ENCODE data around the gene CLEC3B. TPM values are rescaled to one million over a fixed set of nuclear protein-coding genes. Genes with fewer than 3 reads are reported as not detected.
A peak's percentile ranks its signal among the peaks of the same experiment; 100 is the strongest.

CLEC3B gene
- total and polyA plus RNA-seq, 11 donors = 34.8 to 205 (median 73.6) TPM

DNA sequence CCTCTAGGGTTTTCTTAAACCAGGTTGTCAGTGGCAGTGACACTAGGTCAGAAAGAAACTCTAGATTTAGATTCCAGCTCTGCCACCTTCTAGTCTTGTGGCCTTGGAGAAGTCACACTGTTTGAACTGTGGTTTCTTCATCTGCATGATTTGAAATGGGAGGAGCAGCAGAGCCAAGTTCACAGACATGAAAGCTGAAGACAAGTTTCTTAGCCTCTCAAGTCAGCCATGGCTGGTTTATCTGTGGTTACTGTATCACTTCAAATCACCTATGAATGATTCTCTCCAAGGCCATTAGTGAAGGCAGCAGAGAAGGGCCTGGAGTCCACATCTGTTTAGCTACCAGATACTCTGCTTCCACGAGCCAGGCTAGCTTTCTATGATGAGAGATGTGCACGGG, 15.6 kb downstream of the CLEC3B start:
- TF ChIP-seq, protein P1, sequence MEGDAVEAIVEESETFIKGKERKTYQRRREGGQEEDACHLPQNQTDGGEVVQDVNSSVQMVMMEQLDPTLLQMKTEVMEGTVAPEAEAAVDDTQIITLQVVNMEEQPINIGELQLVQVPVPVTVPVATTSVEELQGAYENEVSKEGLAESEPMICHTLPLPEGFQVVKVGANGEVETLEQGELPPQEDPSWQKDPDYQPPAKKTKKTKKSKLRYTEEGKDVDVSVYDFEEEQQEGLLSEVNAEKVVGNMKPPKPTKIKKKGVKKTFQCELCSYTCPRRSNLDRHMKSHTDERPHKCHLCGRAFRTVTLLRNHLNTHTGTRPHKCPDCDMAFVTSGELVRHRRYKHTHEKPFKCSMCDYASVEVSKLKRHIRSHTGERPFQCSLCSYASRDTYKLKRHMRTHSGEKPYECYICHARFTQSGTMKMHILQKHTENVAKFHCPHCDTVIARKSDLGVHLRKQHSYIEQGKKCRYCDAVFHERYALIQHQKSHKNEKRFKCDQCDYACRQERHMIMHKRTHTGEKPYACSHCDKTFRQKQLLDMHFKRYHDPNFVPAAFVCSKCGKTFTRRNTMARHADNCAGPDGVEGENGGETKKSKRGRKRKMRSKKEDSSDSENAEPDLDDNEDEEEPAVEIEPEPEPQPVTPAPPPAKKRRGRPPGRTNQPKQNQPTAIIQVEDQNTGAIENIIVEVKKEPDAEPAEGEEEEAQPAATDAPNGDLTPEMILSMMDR (IDR thresholded peaks at IDR 0.05) = no peak
- TF ChIP-seq POLR2A (IDR thresholded peaks at IDR 0.05) = no peak
- peaks cover 0 to 4% (median 0%) of the 10 kb centered on the region in 9 donors for H3K36me3 ChIP-seq
- 79 to 87% (median 87%) methylated on average over 2 of the region's 2 CpGs for WGBS, 4 donors
- ATAC-seq (no peak), DNase-seq (no peak)
- no peak overlapping the region for H3K4me3 ChIP-seq
- H3K27ac ChIP-seq = peak overlapping the region in 1 of 12 donors; percentile 35
- intact Hi-C loops (cut with DNase I) = loop anchor here in 7 of 10 donors (1.0 to 10.0 kb wide), 5 partner anchors 167 to 623 kb away; no protein-coding TSS in a partner anchor
- peaks cover 0 to 55% (median 7%) of the 10 kb centered on the region in 12 donors for H3K4me1 ChIP-seq
- no peaks in the 10 kb centered on the region for H3K9me3 ChIP-seq
- H3K27me3 ChIP-seq = no peaks in the 10 kb centered on the region

DNA sequence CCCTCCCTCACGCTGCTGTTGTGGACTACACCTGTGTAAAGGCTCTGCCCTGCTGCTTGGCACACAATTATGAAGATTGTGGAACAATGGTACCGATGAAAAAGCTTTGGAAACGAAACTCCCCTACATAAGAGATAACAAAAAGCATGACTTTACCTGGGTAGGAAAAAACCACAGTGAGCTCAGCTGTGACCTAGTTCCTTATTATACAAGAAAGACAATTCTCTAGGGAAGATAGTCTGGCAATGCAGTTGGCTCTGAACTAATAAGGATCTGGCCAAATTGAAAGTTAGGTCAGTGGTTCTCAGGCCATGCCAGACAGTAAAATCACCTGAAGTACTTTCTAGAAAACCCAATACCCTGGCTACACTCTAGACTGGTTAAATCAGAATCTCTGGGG, 16.1 kb downstream of the CLEC3B start:
- Histone ChIP-seq H3K9me3 (no peaks in the 10 kb centered on the region), H3K27me3 (no peaks in the 10 kb centered on the region), H3K4me1 (peaks cover 0 to 50% (median 3%) of the 10 kb centered on the region in 12 donors), H3K4me3 (no peak overlapping the region), H3K27ac (no peak overlapping the region), H3K36me3 (peaks cover 0 to 4% (median 0%) of the 10 kb centered on the region in 9 donors)
- no peak for TF ChIP-seq POLR2A (IDR thresholded peaks at IDR 0.05)
- TF ChIP-seq, protein P1 (IDR thresholded peaks at IDR 0.05) = no peak
- ATAC-seq (no peak), DNase-seq (no peak)
- 78 to 88% (median 83%) methylated on average over 3 of the region's 3 CpGs for WGBS, 4 donors
- intact Hi-C loops (cut with DNase I) = loop anchor here in 5 of 10 donors (2.0 to 10.0 kb wide), 3 partner anchors 169 to 623 kb away; no protein-coding TSS in a partner anchor

DNA sequence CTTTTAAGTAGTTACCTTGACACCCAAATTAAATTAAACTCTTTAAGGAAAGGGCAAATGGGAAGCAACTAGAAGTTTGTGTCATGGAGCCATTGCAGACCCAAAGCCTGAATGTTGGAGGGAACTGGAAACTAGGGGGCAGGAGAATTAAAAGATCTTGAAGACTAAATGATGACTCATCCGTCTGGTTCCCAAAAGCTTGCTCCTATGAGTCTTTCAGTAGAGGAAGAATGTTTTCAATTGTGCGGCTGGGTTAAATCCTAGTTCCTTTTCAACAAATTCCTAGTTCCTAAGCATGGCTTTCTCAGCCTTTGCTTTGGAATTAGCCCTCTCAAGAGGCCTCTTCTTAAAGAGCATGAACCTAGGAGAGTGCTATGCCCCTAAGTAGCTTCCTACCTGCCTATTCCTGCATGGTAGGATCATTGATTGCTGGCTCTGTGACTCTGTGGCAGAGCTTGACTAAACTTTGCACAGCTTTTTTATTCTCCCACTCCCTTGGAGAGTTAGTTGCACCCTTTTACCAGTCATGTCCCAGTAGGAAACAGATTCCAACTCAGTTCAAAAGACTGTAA, 17.7 kb downstream of the CLEC3B start:
- Histone ChIP-seq H3K4me3 (no peak overlapping the region), H3K27ac (peak overlapping the region in 1 of 12 donors; percentile 85), H3K9me3 (no peaks in the 10 kb centered on the region), H3K36me3 (no peaks in the 10 kb centered on the region), H3K4me1 (peaks cover 0 to 46% (median 0%) of the 10 kb centered on the region in 12 donors), H3K27me3 (no peaks in the 10 kb centered on the region)
- WGBS, 4 donors = 68 to 84% (median 73%) methylated on average over 2 of the region's 2 CpGs
- TF ChIP-seq, protein P1 (IDR thresholded peaks at IDR 0.05) = no peak
- TF ChIP-seq POLR2A (IDR thresholded peaks at IDR 0.05) = no peak
- intact Hi-C loops (cut with DNase I) = loop anchor here in 5 of 10 donors (2.0 to 10.0 kb wide), 3 partner anchors 167 to 621 kb away; no protein-coding TSS in a partner anchor
- ATAC-seq = peak in 2 of 4 donors; percentile 45 to 55
- no peak for DNase-seq

DNA sequence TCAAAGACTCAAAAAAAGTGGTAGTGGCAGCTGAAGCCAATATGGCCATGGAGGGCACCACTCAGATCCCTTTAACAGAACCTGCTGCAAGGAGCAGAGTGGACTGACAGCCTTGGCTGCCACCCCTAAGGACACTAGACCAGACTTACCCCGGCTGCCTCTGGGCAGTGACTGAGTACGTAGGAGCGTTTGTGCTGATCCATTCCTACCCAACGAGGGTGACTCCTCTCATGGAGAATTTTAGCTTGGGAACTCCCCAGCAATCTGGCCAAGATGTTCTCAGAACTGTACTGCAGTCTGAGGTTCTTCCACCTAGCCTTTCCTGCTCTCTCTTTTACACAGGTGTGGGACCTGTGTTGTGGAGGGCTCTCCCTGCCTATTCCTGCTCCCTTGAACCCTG, 22.1 kb downstream of the CLEC3B start:
- 57 to 89% (median 80%) methylated on average over 4 of the region's 4 CpGs for WGBS, 4 donors
- intact Hi-C loops (cut with DNase I) = loop anchor here in 1 of 10 donors (10.0 kb wide), 1 partner anchor 617 kb away; no protein-coding TSS in a partner anchor
- DNase-seq (no peak), ATAC-seq (no peak)
- no peaks in the 10 kb centered on the region for H3K36me3 ChIP-seq
- H3K9me3 ChIP-seq = no peaks in the 10 kb centered on the region
- TF ChIP-seq, protein P1 (IDR thresholded peaks at IDR 0.05) = no peak
- no peak for TF ChIP-seq POLR2A (IDR thresholded peaks at IDR 0.05)
- H3K4me3 ChIP-seq = no peak overlapping the region
- H3K27ac ChIP-seq = no peak overlapping the region
- no peaks in the 10 kb centered on the region for H3K27me3 ChIP-seq
- H3K4me1 ChIP-seq = peaks cover 0 to 26% (median 0%) of the 10 kb centered on the region in 12 donors
